NCI-H1048 (cell line): Measurements from ENCODE around the gene BNIP2.

Source experiments
- DNase-seq: peaks from one replicate; lab custom pipeline; 2025; lab: John Stamatoyannopoulos, UW

Gene BNIP2

GRCh38 chr15:59622289-59622688 is 66.8 kb downstream of the BNIP2 start:
- no peak for DNase-seq

DNA sequence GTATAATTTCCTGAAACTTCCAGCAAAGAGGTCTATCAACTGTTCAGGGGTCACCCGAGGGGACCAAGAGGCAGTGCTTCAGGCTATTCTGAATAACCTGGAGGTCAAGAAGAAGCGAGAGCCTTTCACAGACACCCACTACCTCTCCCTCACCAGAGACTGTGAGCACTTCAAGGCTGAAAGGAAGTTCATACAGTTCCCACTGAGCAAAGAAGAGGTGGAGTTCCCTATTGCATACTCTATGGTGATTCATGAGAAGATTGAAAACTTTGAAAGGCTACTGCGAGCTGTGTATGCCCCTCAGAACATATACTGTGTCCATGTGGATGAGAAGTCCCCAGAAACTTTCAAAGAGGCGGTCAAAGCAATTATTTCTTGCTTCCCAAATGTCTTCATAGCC is 70.7 kb downstream of the BNIP2 start:
- no peak for DNase-seq

- DNase-seq: no peak
These were observed 72.7 kb downstream of the BNIP2 start for GRCh38 chr15:59616379-59616778.

GRCh38 chr15:59615661-59616060 is 73.5 kb downstream of the BNIP2 start:
- DNase-seq: no peak

- DNase-seq: no peak
These were observed 75.0 kb downstream of the BNIP2 start for GRCh38 chr15:59614153-59614552.

GRCh38 chr15:59611276-59612260 is 77.6 kb downstream of the BNIP2 start, which contains the start of gene GCNT3:
Gene GCNT3, plus strand, starts transcription at chr15:59611783. Its CDS starts 6,456 bp downstream, at chr15:59618239.
- no peak for DNase-seq

DNA sequence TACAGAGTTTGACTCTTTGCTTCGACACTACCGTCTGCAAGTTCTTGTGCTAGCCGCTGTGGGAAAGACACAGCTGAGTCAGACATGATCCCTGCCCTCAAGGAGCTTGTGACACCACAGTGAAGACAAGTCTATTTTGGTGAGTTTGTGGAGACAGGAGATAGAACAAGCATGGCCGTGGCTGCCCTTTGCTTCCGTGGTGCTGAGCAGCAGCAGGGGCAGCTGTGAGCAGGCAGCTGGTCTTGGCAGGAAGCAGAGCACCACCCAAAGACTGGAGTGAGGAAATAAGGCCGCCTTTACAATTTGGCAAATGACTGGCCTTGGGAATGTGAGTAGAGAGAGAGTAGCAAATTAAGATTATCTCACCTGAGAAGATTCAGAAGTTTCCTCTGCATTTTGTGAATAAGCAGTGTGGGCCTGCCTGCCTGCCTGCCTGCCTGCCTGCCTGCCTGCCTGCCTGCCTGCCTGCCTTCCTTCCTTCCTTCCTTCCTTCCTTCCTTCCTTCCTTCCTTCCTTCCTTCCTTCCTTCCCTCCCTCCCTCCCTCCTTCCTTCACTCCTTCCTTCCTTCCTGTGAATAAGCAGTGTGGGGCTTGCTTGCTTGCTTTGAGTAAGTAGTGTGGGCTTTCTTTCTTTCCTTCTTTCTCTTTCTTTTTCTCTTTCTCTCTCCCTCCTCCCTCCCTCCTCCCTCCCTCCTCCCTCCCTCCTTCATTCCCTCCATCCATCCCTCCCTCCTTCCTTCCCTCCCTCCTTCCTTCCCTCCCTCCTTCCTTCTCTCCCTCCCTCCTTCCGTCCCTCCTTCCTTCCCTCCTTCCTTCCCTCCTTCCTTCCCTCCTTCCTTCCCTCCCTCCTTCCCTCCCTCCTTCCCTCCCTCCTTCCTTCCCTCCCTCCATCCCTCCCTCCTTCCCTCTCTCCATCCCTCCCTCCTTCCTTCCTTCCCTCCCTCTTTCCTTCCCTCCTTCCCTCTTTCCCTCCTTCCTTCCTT is 79.1 kb downstream of the BNIP2 start:
- no peak for DNase-seq
